ENCODE results near the gene LSM11.
A peak's percentile ranks its signal among the peaks of the same experiment; 100 is the strongest.

Gene LSM11

DNA sequence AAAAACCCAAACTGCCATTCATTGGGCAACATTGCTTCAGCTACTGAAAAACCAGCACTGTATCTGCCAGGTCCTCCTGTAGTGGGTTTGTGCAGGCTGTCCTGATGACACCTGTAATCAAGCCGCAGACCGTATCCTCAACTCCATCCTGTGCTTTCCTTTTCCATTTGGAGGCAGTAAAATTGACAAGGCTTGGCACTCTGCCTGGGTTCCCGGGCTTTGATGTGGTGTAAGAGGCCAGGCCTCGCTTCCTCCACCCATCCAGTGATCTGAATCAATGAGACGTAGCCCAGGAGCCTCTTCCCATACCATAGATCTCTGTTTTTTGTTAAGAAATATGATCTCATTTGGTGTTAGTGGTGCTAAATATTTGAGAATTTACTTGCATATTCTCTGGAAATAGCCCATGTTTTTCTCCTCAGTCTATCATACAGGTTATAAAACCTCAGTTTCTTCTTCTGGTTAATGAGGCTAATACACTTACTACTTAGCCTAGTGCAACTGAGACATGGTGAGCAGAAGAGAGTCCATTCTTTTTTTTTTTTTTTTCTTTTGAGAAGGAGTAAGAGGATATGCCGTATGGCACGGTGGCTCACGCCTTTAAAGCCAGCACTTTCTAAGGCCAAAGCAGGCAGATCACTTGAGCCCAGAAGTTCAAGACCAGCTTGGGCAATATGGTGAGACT is 34.8 kb downstream of the LSM11 start:
- peak; percentile 76 for DNase-seq

DNA sequence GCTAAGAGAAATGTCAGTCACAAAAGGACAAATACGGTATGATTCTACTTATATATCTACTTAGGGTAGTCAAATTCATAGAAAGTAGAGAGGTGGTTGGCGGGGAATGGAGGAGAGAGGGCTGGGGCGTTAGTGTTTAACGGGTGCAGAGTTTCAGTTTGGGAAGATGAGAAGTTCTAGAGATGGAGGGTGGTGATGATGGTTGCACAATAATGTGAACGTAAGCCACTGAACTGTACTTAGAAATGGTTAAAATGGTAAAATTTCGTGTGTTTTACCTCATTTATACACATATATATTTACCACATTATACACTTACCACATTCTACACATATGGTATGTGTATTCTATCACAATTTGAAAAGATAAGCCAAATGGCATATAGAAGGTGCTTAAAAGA is 35.7 kb downstream of the LSM11 start:
- no peak for DNase-seq

DNA sequence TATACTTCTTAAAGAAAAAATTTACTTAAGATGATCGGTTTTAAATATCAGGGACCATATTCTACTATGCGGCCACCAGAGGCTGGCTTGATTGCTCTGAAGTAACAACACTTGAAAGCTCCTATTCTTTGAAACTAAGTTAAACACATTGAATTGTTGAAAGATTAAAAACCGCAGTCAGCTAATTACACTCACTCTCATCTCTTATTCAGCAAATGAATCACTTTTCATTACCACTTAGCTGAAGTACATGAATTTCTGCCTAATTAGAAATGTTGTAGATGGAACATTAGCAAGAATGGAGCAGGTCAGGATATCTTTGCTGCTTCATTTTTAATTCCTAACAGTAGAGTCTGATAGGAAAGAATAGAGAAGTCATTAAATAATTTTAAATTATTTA is 42.3 kb downstream of the LSM11 start:
- peak; percentile 54 for DNase-seq

DNA sequence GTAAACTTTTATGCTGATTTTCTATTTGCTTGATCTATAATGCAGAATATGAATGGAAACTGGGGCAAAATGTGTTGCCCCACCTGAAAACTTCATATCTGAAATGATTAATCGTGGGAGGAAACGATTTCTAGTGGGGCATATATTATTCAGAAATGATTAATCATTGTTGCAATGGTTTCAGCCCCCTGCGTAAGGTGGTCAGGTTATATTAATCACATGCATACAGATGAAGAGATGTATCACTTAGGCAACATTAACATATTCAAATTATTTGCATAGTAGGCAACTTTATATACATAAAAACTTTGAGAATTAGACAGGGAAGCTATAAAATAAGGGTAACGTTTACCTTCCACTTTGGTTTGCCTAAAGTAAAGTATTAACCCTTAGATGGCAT is 49.8 kb downstream of the LSM11 start:
- no peak for DNase-seq

- no peak for DNase-seq
Observed at GRCh38 chr5:157799578-157799977, 56.1 kb downstream of the LSM11 start.

- DNase-seq = no peak
Observed at GRCh38 chr5:157800137-157800536, 56.6 kb downstream of the LSM11 start.

- DNase-seq = no peak
Observed at GRCh38 chr5:157802736-157803135, 59.2 kb downstream of the LSM11 start.

DNA sequence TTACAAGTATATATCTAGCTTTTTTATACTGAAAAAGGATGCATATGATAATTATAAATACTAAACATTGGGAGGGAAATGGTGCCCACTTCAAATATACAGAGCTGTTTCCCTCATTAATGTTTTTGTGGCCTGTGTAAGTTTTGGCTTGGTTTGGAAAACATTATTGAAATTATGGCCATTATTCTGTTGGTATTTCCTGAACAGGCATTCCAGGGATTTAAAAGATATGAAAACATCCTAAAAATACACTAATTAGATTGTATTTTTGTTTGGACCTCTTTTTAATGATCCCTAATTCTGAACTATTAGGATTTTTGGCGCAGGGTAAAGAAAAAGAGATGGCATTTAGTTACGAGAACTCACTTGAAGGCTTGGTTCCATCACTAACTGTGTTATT is 64.5 kb downstream of the LSM11 start:
- no peak for DNase-seq
